IMR-90 (cell line): ENCODE data around the gene ACOXL. TPM values are rescaled to one million over a fixed set of nuclear protein-coding genes. Genes with fewer than 3 reads are reported as not detected.

ENCODE experiments used
- ATAC-seq: fragments of 200-7000 bp; cut with Tn5 transposase; 2 replicates; pipeline ENCODE4 v1.9.1; 2020; ENCODE audit warnings: low read depth, mild to moderate bottlenecking, moderate library complexity
- BruUV-seq: library from RNA; stranded (reverse); fragments of 400-500 nt; replicated peaks from 2 replicates; lab custom pipeline; 2021; lab: Mats Ljungman, UMichigan
- CTCF ChIA-PET: fragments of 300-600 bp; formaldehyde crosslinking; extraction: SDS; loops from one replicate; lab custom pipeline; 2021; ENCODE audit warnings: antibody characterized with exemption; lab: Yijun Ruan, JAX
- POLR2A ChIA-PET: fragments of 300-600 bp; sonication (Branson Sonifier 250); formaldehyde crosslinking; loops from one replicate; lab custom pipeline; 2022; ENCODE audit warnings: antibody characterized with exemption; ENCODE audit not compliant: unreplicated experiment; lab: Charles Lee
- DNase-seq: peaks from one replicate; pipeline ENCODE4 v3.0.0; 2013
- H2AFZ ChIP-seq: replicated peaks from 2 replicates; pipeline ENCODE3; 2013; ENCODE audit warnings: low read length, mild to moderate bottlenecking; ENCODE audit not compliant: poor library complexity
- H2AK5ac ChIP-seq: 2 replicates; pipeline ENCODE4 v1.6.1; 2013; ENCODE audit warnings: low read depth, low read length, inconsistent platforms
- H2AK9ac ChIP-seq: replicated peaks from 2 replicates; pipeline ENCODE3; 2013; ENCODE audit warnings: mild to moderate bottlenecking, low read depth, low read length, moderate library complexity; ENCODE audit not compliant: poor library complexity
- H2BK120ac ChIP-seq: 2 replicates; pipeline ENCODE4 v1.6.1; 2013; ENCODE audit warnings: low read depth, low read length, inconsistent platforms
- H2BK15ac ChIP-seq: 3 replicates; pipeline ENCODE4 v1.6.1; 2013; ENCODE audit warnings: low read depth, low read length, inconsistent platforms
- H2BK20ac ChIP-seq: 2 replicates; pipeline ENCODE4 v1.6.1; 2013; ENCODE audit warnings: low read depth, mild to moderate bottlenecking, inconsistent platforms, low read length, moderate library complexity
- H2BK5ac ChIP-seq: 2 replicates; pipeline ENCODE4 v1.6.1; 2013; ENCODE audit warnings: mild to moderate bottlenecking, low read depth, low read length, inconsistent platforms; ENCODE audit not compliant: poor library complexity, severe bottlenecking
- H3K14ac ChIP-seq: replicated peaks from 2 replicates; pipeline ENCODE4 v1.6.1; 2013; ENCODE audit warnings: low read depth, low read length, inconsistent platforms
- H3K18ac ChIP-seq: 2 replicates; pipeline ENCODE4 v1.6.1; 2013; ENCODE audit warnings: low read depth, low read length, control low read depth
- H3K23ac ChIP-seq: 2 replicates; pipeline ENCODE4 v1.6.1; 2013; ENCODE audit warnings: low read depth, low read length, inconsistent platforms
- H3K27ac ChIP-seq: 2 replicates; pipeline ENCODE4 v1.5.1; 2013; ENCODE audit warnings: mild to moderate bottlenecking, control low read depth, low read length; ENCODE audit not compliant: insufficient read depth
- H3K27me3 ChIP-seq: 2 replicates; pipeline ENCODE4 v1.6.1; 2013; ENCODE audit warnings: low read length; ENCODE audit not compliant: control insufficient read depth, insufficient read depth
- H3K36me3 ChIP-seq: 2 replicates; pipeline ENCODE4 v1.6.1; 2013; ENCODE audit warnings: low read length, mixed read lengths; ENCODE audit not compliant: control insufficient read depth, insufficient read depth
- H3K4ac ChIP-seq: 2 replicates; pipeline ENCODE4 v1.6.1; 2013; ENCODE audit warnings: low read depth, low read length, inconsistent platforms
- H3K4me1 ChIP-seq: 2 replicates; pipeline ENCODE4 v1.6.1; 2013; ENCODE audit warnings: low read length, mixed read lengths; ENCODE audit not compliant: control insufficient read depth, insufficient read depth
- H3K4me2 ChIP-seq: 2 replicates; pipeline ENCODE4 v1.6.1; 2013; ENCODE audit warnings: low read depth, mild to moderate bottlenecking, control low read depth, low read length, moderate library complexity
- H3K4me3 ChIP-seq: 2 replicates; pipeline ENCODE4 v1.5.1; 2013; ENCODE audit warnings: low read depth, mild to moderate bottlenecking, control low read depth, low read length, moderate library complexity; ENCODE audit not compliant: insufficient read depth
- H3K56ac ChIP-seq: 2 replicates; pipeline ENCODE4 v1.6.1; 2013; ENCODE audit warnings: low read length, inconsistent platforms; ENCODE audit not compliant: insufficient read depth; ENCODE audit errors: extremely low read depth
- H3K79me1 ChIP-seq, 2 experiments: 2 replicates each; pipeline ENCODE4 v1.6.1; 2013; ENCODE audit warnings: low read length in 2 of 2, inconsistent platforms in 1 of 2, low read depth in 1 of 2
- H3K9ac ChIP-seq: 2 replicates; pipeline ENCODE4 v1.6.1; 2013; ENCODE audit warnings: low read depth, low read length, control low read depth
- H3K9me1 ChIP-seq: 2 replicates; pipeline ENCODE4 v1.6.1; 2013; ENCODE audit warnings: low read length, inconsistent platforms; ENCODE audit not compliant: insufficient read depth
- H3K9me3 ChIP-seq: 2 replicates; pipeline ENCODE4 v1.6.1; 2013; ENCODE audit warnings: low read length; ENCODE audit not compliant: control insufficient read depth, insufficient read depth
- H4K20me1 ChIP-seq: 2 replicates; pipeline ENCODE4 v1.6.1; 2013; ENCODE audit warnings: low read length, inconsistent platforms; ENCODE audit not compliant: insufficient read depth
- H4K5ac ChIP-seq: 2 replicates; pipeline ENCODE4 v1.6.1; 2013; ENCODE audit warnings: mild to moderate bottlenecking, low read depth, low read length, control low read depth
- H4K8ac ChIP-seq, 2 experiments: 2 replicates each; pipeline ENCODE4 v1.6.1; 2013; ENCODE audit warnings: low read depth in 2 of 2, low read length in 2 of 2, control low read depth in 1 of 2, inconsistent platforms in 1 of 2
- H4K91ac ChIP-seq: 2 replicates; pipeline ENCODE4 v1.6.1; 2013; ENCODE audit warnings: low read depth, low read length, inconsistent platforms; ENCODE audit not compliant: insufficient read depth
- BHLHE40 ChIP-seq: fragments of 150-350 bp; IDR thresholded peaks from 2 replicates; pipeline ENCODE4 v1.6.1; 2016; ENCODE audit warnings: mild to moderate bottlenecking, low read depth, low read length
- CEBPB ChIP-seq: IDR thresholded peaks from 2 replicates; pipeline ENCODE4 v1.6.1; 2012; ENCODE audit warnings: low read depth, low read length, improper control_type of control experiment
- CHD1 ChIP-seq: IDR thresholded peaks from 2 replicates; pipeline ENCODE4 v1.6.1; 2012; ENCODE audit warnings: low read depth, low read length, improper control_type of control experiment
- FOS ChIP-seq: fragments of 150-350 bp; IDR thresholded peaks from 2 replicates; pipeline ENCODE4 v1.6.1; 2016; ENCODE audit warnings: low read depth, low read length
- MAFK ChIP-seq: IDR thresholded peaks from 2 replicates; pipeline ENCODE4 v1.6.1; 2012; ENCODE audit warnings: low read depth, low read length, improper control_type of control experiment
- MAZ ChIP-seq: IDR thresholded peaks from 2 replicates; pipeline ENCODE4 v1.6.1; 2012; ENCODE audit warnings: low read depth, mild to moderate bottlenecking, low read length, improper control_type of control experiment, moderate library complexity, borderline replicate concordance
- MXI1 ChIP-seq: IDR thresholded peaks from 2 replicates; pipeline ENCODE4 v1.6.1; 2012; ENCODE audit warnings: low read depth, mild to moderate bottlenecking, low read length, moderate library complexity, borderline replicate concordance
- NFE2L2 ChIP-seq: fragments of 150-350 bp; IDR thresholded peaks from 2 replicates; pipeline ENCODE4 v1.6.1; 2016; ENCODE audit warnings: low read depth, mild to moderate bottlenecking, low read length
- POLR2A ChIP-seq: IDR thresholded peaks from 2 replicates; pipeline ENCODE4 v1.6.1; 2012; ENCODE audit warnings: mild to moderate bottlenecking, low read depth, low read length
- RAD21 ChIP-seq: IDR thresholded peaks from 2 replicates; pipeline ENCODE4 v1.6.1; 2012; ENCODE audit warnings: low read length, improper control_type of control experiment
- RCOR1 ChIP-seq: IDR thresholded peaks from 2 replicates; pipeline ENCODE4 v1.6.1; 2012; ENCODE audit warnings: mild to moderate bottlenecking, low read length, improper control_type of control experiment; ENCODE audit not compliant: insufficient replicate concordance
- RFX5 ChIP-seq: IDR thresholded peaks from 2 replicates; pipeline ENCODE4 v1.8.0; 2012; ENCODE audit warnings: low read depth, mild to moderate bottlenecking, low read length, moderate library complexity
- SMC3 ChIP-seq: fragments of 150-350 bp; IDR thresholded peaks from 2 replicates; pipeline ENCODE4 v1.6.1; 2016; ENCODE audit warnings: low read depth, mild to moderate bottlenecking, antibody characterized with exemption, low read length, moderate library complexity
- WGBS, 2 experiments: methylation state at CpG; one replicate each; pipeline versions ENCODE4 v1.1.5 to v1.1.7; 2013; ENCODE audit warnings: missing lambda C conversion rate in 2 of 2; ENCODE audit not compliant: insufficient read length in 1 of 2; ENCODE audit errors: extremely low coverage in 2 of 2; 5-methylcytosine and 5-hydroxymethylcytosine counted together
- dilution Hi-C: fragments of 300-500 bp; cut with HindIII; formaldehyde crosslinking; loops from one replicate; pipeline ENCODE4 v1.14.3; 2018; ENCODE audit warnings: low sequenced_read_pairs; ENCODE audit not compliant: unreplicated experiment
- in situ Hi-C: fragments of 300-500 bp; cut with MboI; formaldehyde crosslinking; loops from 3 replicates; pipeline ENCODE4 v1.14.3; 2019; ENCODE audit warnings: low sequenced_read_pairs, inconsistent platforms, mixed read lengths
- intact Hi-C: fragments of 100-400 bp; cut with micrococcal nuclease; formaldehyde crosslinking; loops from 2 replicates; pipeline ENCODE4 v1.10.0; 2022
- polyA plus RNA-seq, 3 experiments: library from polyadenylated mRNA; depleted of rRNA; stranded (reverse); fragments of >200 nt; gene quantifications; 2 replicates each; pipeline ENCODE4 v1.2.3, GENCODE V29; 2012; ENCODE audit warnings: low replicate concordance in 1 of 3
- total RNA-seq: library from RNA; depleted of rRNA; stranded (reverse); fragments of >200 nt; gene quantifications from 2 replicates; pipeline ENCODE4 v1.2.3, GENCODE V29; 2012
- TF ChIP-seq, protein P1 (sequence below): fragments of 150-350 bp; IDR thresholded peaks from 2 replicates; pipeline ENCODE4 v1.6.1; 2016; ENCODE audit warnings: low read depth, mild to moderate bottlenecking, low read length, moderate library complexity, borderline replicate concordance
- TF ChIP-seq, protein P2 (sequence below): conservative IDR thresholded peaks from 2 replicates; pipeline ENCODE4 v1.5.1; 2012; ENCODE audit warnings: mild to moderate bottlenecking, low read depth, low read length, improper control_type of control experiment
- TF ChIP-seq, protein P3 (sequence below): fragments of 150-350 bp; IDR thresholded peaks from 2 replicates; pipeline ENCODE4 v1.6.1; 2017; ENCODE audit warnings: mild to moderate bottlenecking, antibody characterized with exemption, low read length, low read depth

The ACOXL gene
- total and polyA plus RNA-seq, 2 of the 4 experiments (the other 2 are of a cell fraction) = not detected

DNA sequence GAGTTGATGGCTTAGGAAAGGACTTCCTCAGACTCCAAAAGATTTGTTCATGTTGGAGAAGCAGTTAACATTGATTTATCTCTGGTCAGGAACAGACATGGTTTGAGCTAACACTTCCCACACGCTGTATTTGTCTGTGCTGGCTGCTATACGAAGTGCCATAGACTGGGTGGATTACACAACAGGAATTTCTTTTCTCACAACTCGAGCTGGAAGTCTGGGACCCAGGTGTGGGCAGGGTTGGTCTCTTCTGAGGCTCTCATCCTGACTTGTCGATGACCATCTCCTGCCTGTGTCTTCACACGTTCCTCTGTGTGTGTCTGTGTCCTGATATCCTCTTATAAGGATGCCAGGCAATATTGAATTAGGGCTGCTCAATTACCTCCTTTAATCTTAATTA is 224.9 kb downstream of the ACOXL start:
- Histone ChIP-seq H4K20me1 (no peaks in the 10 kb centered on the region), H3K9ac (no peak overlapping the region), H3K27me3 (peaks cover 17% of the 10 kb centered on the region), H3K4me1 (no peaks in the 10 kb centered on the region), H3K9me1 (no peaks in the 10 kb centered on the region), H2BK120ac (no peak overlapping the region), H3K27ac (no peak overlapping the region), H3K4ac (no peak overlapping the region), H3K14ac (no peak overlapping the region), H2BK20ac (no peak overlapping the region), H4K91ac (no peak overlapping the region), H4K8ac (no peak overlapping the region), H3K36me3 (no peaks in the 10 kb centered on the region), H3K4me2 (no peak overlapping the region), H4K5ac (no peak overlapping the region), H2AFZ (no peak overlapping the region), H3K4me3 (no peak overlapping the region), H2BK15ac (no peak overlapping the region), H2AK9ac (no peak overlapping the region), H3K23ac (no peak overlapping the region), H2AK5ac (no peak overlapping the region), H2BK5ac (no peak overlapping the region), H3K9me3 (no peaks in the 10 kb centered on the region), H3K79me1 (no peaks in the 10 kb centered on the region), H3K56ac (no peak overlapping the region), H3K18ac (no peak overlapping the region)
- in situ Hi-C loops (no loop called here), intact Hi-C loops (no loop called here), dilution Hi-C loops (no loop called here)
- WGBS, 2 experiments = no CpG with 5 or more reads among the region's 5 CpGs
- TF ChIP-seq MAZ (no peak), MAFK (no peak), RFX5 (no peak), NFE2L2 (no peak), RAD21 (no peak), MXI1 (no peak), CHD1 (no peak), FOS (no peak), SMC3 (no peak), BHLHE40 (no peak), CEBPB (no peak), RCOR1 (no peak), POLR2A (no peak)
- TF ChIP-seq, protein P1, sequence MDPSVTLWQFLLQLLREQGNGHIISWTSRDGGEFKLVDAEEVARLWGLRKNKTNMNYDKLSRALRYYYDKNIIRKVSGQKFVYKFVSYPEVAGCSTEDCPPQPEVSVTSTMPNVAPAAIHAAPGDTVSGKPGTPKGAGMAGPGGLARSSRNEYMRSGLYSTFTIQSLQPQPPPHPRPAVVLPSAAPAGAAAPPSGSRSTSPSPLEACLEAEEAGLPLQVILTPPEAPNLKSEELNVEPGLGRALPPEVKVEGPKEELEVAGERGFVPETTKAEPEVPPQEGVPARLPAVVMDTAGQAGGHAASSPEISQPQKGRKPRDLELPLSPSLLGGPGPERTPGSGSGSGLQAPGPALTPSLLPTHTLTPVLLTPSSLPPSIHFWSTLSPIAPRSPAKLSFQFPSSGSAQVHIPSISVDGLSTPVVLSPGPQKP = no peak
- TF ChIP-seq, protein P2, sequence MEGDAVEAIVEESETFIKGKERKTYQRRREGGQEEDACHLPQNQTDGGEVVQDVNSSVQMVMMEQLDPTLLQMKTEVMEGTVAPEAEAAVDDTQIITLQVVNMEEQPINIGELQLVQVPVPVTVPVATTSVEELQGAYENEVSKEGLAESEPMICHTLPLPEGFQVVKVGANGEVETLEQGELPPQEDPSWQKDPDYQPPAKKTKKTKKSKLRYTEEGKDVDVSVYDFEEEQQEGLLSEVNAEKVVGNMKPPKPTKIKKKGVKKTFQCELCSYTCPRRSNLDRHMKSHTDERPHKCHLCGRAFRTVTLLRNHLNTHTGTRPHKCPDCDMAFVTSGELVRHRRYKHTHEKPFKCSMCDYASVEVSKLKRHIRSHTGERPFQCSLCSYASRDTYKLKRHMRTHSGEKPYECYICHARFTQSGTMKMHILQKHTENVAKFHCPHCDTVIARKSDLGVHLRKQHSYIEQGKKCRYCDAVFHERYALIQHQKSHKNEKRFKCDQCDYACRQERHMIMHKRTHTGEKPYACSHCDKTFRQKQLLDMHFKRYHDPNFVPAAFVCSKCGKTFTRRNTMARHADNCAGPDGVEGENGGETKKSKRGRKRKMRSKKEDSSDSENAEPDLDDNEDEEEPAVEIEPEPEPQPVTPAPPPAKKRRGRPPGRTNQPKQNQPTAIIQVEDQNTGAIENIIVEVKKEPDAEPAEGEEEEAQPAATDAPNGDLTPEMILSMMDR = no peak
- TF ChIP-seq, protein P3, sequence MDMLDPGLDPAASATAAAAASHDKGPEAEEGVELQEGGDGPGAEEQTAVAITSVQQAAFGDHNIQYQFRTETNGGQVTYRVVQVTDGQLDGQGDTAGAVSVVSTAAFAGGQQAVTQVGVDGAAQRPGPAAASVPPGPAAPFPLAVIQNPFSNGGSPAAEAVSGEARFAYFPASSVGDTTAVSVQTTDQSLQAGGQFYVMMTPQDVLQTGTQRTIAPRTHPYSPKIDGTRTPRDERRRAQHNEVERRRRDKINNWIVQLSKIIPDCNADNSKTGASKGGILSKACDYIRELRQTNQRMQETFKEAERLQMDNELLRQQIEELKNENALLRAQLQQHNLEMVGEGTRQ = no peak
- DNase-seq (no peak), ATAC-seq (no peak)
- no TSS peak for BruUV-seq
- ChIA-PET CTCF (no interaction called here), POLR2A (no interaction called here)
